ENCODE data around the gene EYA2. TPM values are rescaled to one million over a fixed set of nuclear protein-coding genes. Genes with fewer than 3 reads are reported as not detected.

EYA2 gene
- total and polyA plus RNA-seq, 12 donors: 0.26 to 1.9 (median 0.70) TPM

GRCh38 chr20:47004179-47004578, 109.5 kb downstream of the EYA2 start:
- DNase-seq (no peak), ATAC-seq (no peak)
- intact Hi-C loops (cut with DNase I): no loop called here
- H3K36me3 ChIP-seq: no peaks in the 10 kb centered on the region
- 76 to 78% methylated on average over 4 of the region's 4 CpGs for WGBS, 2 donors
- no peak overlapping the region for H3K4me3 ChIP-seq
- H3K4me1 ChIP-seq: no peaks in the 10 kb centered on the region
- H3K27me3 ChIP-seq: peaks cover 0 to 15% (median 4%) of the 10 kb centered on the region in 7 donors
- peaks cover 0 to 11% (median 0%) of the 10 kb centered on the region in 11 donors for H3K9me3 ChIP-seq
- no peak overlapping the region for H3K27ac ChIP-seq
- TF ChIP-seq CTCF (IDR thresholded peaks at IDR 0.05): no peak

GRCh38 chr20:47007826-47008655, 113.4 kb downstream of the EYA2 start:
- no peak for DNase-seq
- Histone ChIP-seq H3K27ac (no peak overlapping the region), H3K4me1 (no peaks in the 10 kb centered on the region), H3K4me3 (no peak overlapping the region), H3K36me3 (no peaks in the 10 kb centered on the region), H3K9me3 (peaks cover 0 to 11% (median 0%) of the 10 kb centered on the region in 11 donors), H3K27me3 (peaks cover 0 to 11% (median 0%) of the 10 kb centered on the region in 7 donors)
- ATAC-seq: no peak
- intact Hi-C loops (cut with DNase I): no loop called here
- 71 to 74% methylated on average over 14 of the region's 14 CpGs for WGBS, 2 donors
- no peak for TF ChIP-seq CTCF (IDR thresholded peaks at IDR 0.05)

- H3K9me3 ChIP-seq: peaks cover 0 to 8% (median 0%) of the 10 kb centered on the region in 11 donors
- intact Hi-C loops (cut with DNase I): no loop called here
- 90 to 92% methylated on average over 7 of the region's 7 CpGs for WGBS, 2 donors
- no peak for DNase-seq
- no peaks in the 10 kb centered on the region for H3K4me1 ChIP-seq
- no peak for ATAC-seq
- TF ChIP-seq CTCF (IDR thresholded peaks at IDR 0.05): no peak
- no peak overlapping the region for H3K27ac ChIP-seq
- no peak overlapping the region for H3K4me3 ChIP-seq
- H3K27me3 ChIP-seq: peaks cover 0 to 11% (median 0%) of the 10 kb centered on the region in 7 donors
- H3K36me3 ChIP-seq: no peaks in the 10 kb centered on the region
These were observed 114.3 kb downstream of the EYA2 start for GRCh38 chr20:47008842-47009518.

- intact Hi-C loops (cut with DNase I): no loop called here
- Histone ChIP-seq H3K4me3 (no peak overlapping the region), H3K4me1 (no peaks in the 10 kb centered on the region), H3K36me3 (no peaks in the 10 kb centered on the region), H3K27ac (no peak overlapping the region), H3K9me3 (peaks cover 0 to 4% (median 0%) of the 10 kb centered on the region in 11 donors), H3K27me3 (peaks cover 0 to 11% (median 0%) of the 10 kb centered on the region in 7 donors)
- ATAC-seq (no peak), DNase-seq (no peak)
- TF ChIP-seq CTCF (IDR thresholded peaks at IDR 0.05): no peak
These were observed 115.1 kb downstream of the EYA2 start for GRCh38 chr20:47009784-47010183.
